Measurements from ENCODE around the gene PSMG2. TPM values are rescaled to one million over a fixed set of nuclear protein-coding genes. Genes with fewer than 3 reads are reported as not detected.

Gene PSMG2
- total and polyA plus RNA-seq, 2 of the 13 experiments (the other 11 are each of a cell fraction or from before 2014, with no cell fraction given) = 53.4 to 94.8 TPM

GRCh38 chr18:12702221-12703095, at the start of gene PSMG2, which contains the start of gene CEP76 (continued):
- TF ChIP-seq MLXIP (CRISPR knock-in tag; IDR thresholded peaks at IDR 0.05; ENCODE audit: borderline replicate concordance) (peak; percentile 29; the same call in 1 of the 2 replicates), ZNF362 (CRISPR knock-in tag; IDR thresholded peaks at IDR 0.05; ENCODE audit: borderline replicate concordance) (no peak), ZSCAN5A (CRISPR knock-in tag; IDR thresholded peaks at IDR 0.05; ENCODE audit: borderline replicate concordance) (no peak), NFKBIZ (CRISPR knock-in tag; IDR thresholded peaks at IDR 0.05) (no peak), MLLT10 (CRISPR knock-in tag; IDR thresholded peaks at IDR 0.05) (no peak), KDM1A (CRISPR knock-in tag; IDR thresholded peaks at IDR 0.05) (no peak), DMTF1 (CRISPR knock-in tag; IDR thresholded peaks at IDR 0.05) (no peak), ZBTB43 (CRISPR knock-in tag; conservative IDR thresholded peaks at IDR 0.05) (no peak; the same call in none of the 2 replicates), DPF2 (CRISPR knock-in tag; IDR thresholded peaks at IDR 0.05; ENCODE audit: borderline replicate concordance, low read depth) (no peak), KLF13 (CRISPR knock-in tag; IDR thresholded peaks at IDR 0.05) (no peak; the same call in 1 of the 2 replicates), EP300 (IDR thresholded peaks at IDR 0.05; ENCODE audit: low read depth in 2 of 2, low read length in 2 of 2) (peak in 1 of 2 experiments; percentile 13; a peak in 1 of 4 replicates), EP300 (CRISPR knock-in tag; IDR thresholded peaks at IDR 0.05; ENCODE audit: borderline replicate concordance) (no peak), NCOA5 (CRISPR knock-in tag; IDR thresholded peaks at IDR 0.05) (no peak), POLR2AphosphoS5 (IDR thresholded peaks at IDR 0.05; ENCODE audit: low read depth, low read length) (peak; percentile 75), ZFX (CRISPR knock-in tag; IDR thresholded peaks at IDR 0.05; ENCODE audit: low read depth) (peak; percentile 85), ZNF576 (CRISPR knock-in tag; IDR thresholded peaks at IDR 0.05) (0 out of 2 replicates have a peak, but pooled peaks have one; percentile 67), XRCC5 (optimal IDR thresholded peaks at IDR 0.05; ENCODE audit: low read length) (peak; percentile 21), SAP130 (CRISPR knock-in tag; IDR thresholded peaks at IDR 0.05; ENCODE audit: low read depth) (peak; percentile 91), NR2F1 (CRISPR knock-in tag; IDR thresholded peaks at IDR 0.05) (peak in 1 of 2 experiments; percentile 26; a peak in 1 of 4 replicates)

Measured in HepG2 (cell line).